ENCODE results near the gene SF3B6. TPM values are rescaled to one million over a fixed set of nuclear protein-coding genes. Genes with fewer than 3 reads are reported as not detected.
"Not testable (repeated sequence)": the region's sequence is repeated elsewhere in the genome, so short reads cannot be mapped to it uniquely, and the experiment has no call there.

Gene SF3B6
- total RNA-seq, 1 donor, result 162 TPM

GRCh38 chr2:24106786-24107185, 30.7 kb upstream of the SF3B6 start:
- no peak overlapping the region for H3K4me3 ChIP-seq (ENCODE audit: low read depth, low read length)
- TF ChIP-seq CTCF (IDR thresholded peaks at IDR 0.05; ENCODE audit: insufficient read depth, low read length), result no peak
- no peak for DNase-seq (ENCODE audit: low read depth)

GRCh38 chr2:24105816-24106215, 29.7 kb upstream of the SF3B6 start:
- H3K4me3 ChIP-seq (ENCODE audit: low read depth, low read length), result no peak overlapping the region
- peak; percentile 44 for DNase-seq (ENCODE audit: low read depth)
- TF ChIP-seq CTCF (IDR thresholded peaks at IDR 0.05; ENCODE audit: insufficient read depth, low read length), result no peak

- TF ChIP-seq CTCF (IDR thresholded peaks at IDR 0.05; ENCODE audit: insufficient read depth, low read length), result no peak
- H3K4me3 ChIP-seq (ENCODE audit: low read depth, low read length), result no peak overlapping the region
- DNase-seq (ENCODE audit: low read depth), result no peak
Measured at GRCh38 chr2:24104906-24105305, 28.8 kb upstream of the SF3B6 start.

- no peak for TF ChIP-seq CTCF (IDR thresholded peaks at IDR 0.05; ENCODE audit: insufficient read depth, low read length)
- no peak overlapping the region for H3K4me3 ChIP-seq (ENCODE audit: low read depth, low read length)
- no peak for DNase-seq (ENCODE audit: low read depth)
Measured at GRCh38 chr2:24104110-24104650, 28.1 kb upstream of the SF3B6 start.

GRCh38 chr2:24102677-24103076, 26.6 kb upstream of the SF3B6 start:
- no peak for TF ChIP-seq CTCF (IDR thresholded peaks at IDR 0.05; ENCODE audit: insufficient read depth, low read length)
- H3K4me3 ChIP-seq (ENCODE audit: low read depth, low read length), result no peak overlapping the region
- DNase-seq (ENCODE audit: low read depth), result no peak

- no peak overlapping the region for H3K4me3 ChIP-seq (ENCODE audit: low read depth, low read length)
- no peak for DNase-seq (ENCODE audit: low read depth)
- no peak for TF ChIP-seq CTCF (IDR thresholded peaks at IDR 0.05; ENCODE audit: insufficient read depth, low read length)
Measured at GRCh38 chr2:24101992-24102391, 25.9 kb upstream of the SF3B6 start.

- H3K4me3 ChIP-seq (ENCODE audit: low read depth, low read length), result not testable (repeated sequence)
Measured at GRCh38 chr2:24100732-24101131, 24.6 kb upstream of the SF3B6 start.

GRCh38 chr2:24095171-24095677, 19.1 kb upstream of the SF3B6 start:
- DNase-seq (ENCODE audit: low read depth); H3K4me3 ChIP-seq (ENCODE audit: low read depth, low read length): not testable (repeated sequence)

More at GRCh38 chr2:24100732-24101131, 24.6 kb upstream of the SF3B6 start:
- DNase-seq (ENCODE audit: low read depth), result not testable (repeated sequence)

- not testable (repeated sequence) for DNase-seq (ENCODE audit: low read depth); H3K4me3 ChIP-seq (ENCODE audit: low read depth, low read length)
Measured at GRCh38 chr2:24093270-24093669, 17.1 kb upstream of the SF3B6 start.
